ENCODE data around the gene GPC6. TPM values are rescaled to one million over a fixed set of nuclear protein-coding genes. Genes with fewer than 3 reads are reported as not detected.
"Not testable (repeated sequence)": the region's sequence is repeated elsewhere in the genome, so short reads cannot be mapped to it uniquely, and the experiment has no call there.

The GPC6 gene
- total and polyA plus RNA-seq, 9 of the 15 experiments (the other 6 are each of a cell fraction or from before 2014, with no cell fraction given): under 0.01 to 0.20 (median 0.01) TPM; not detected in 4

DNA sequence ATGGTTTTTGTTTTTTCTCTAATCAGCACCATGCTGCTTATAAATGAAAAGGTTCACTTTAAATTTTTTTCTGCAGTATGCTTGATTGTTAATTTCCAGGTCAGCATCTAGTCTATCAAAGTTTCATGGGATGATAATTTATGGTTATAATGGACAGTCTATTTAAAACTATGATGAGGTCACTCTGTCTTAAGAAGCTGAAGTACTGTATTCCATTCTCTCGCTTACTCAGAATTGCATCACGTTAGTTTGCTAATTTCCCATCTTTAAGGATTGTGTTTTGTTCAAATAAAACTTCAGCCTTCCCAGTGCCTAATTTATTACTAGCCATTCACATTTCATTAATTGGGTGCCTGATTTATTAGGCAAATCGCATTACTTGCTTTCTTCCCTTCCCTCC lies 94.3 kb downstream of the GPC6 start:
- no peak overlapping the region for H2AFZ ChIP-seq (ENCODE audit: low read depth, low read length)
- no peaks in the 10 kb centered on the region for H3K9me3 ChIP-seq (replicated peaks; ENCODE audit: control insufficient read depth, insufficient read depth, low read depth, low read length)
- H3K4me3 ChIP-seq: no peak overlapping the region
- H3K9ac ChIP-seq (ENCODE audit: insufficient read depth in 1 of 2, low read depth in 2 of 2, low read length in 2 of 2): no peak overlapping the region
- CTCF ChIA-PET (ENCODE audit: low intra/inter-chr PET ratio): no interaction called here
- POLR2A ChIA-PET: interaction anchor here (1.3 kb wide), 1 partner anchor 18 kb away, joined by 3 read pairs; no protein-coding TSS in a partner anchor
- no peaks in the 10 kb centered on the region for H3K27me3 ChIP-seq (ENCODE audit: control insufficient read depth in 2 of 2, insufficient read depth in 2 of 2, low read length in 2 of 2)
- intact Hi-C loops (cut with micrococcal nuclease) (no loop called here), in situ Hi-C loops (cut with MboI) (no loop called here)
- H3K36me3 ChIP-seq (ENCODE audit: control insufficient read depth, insufficient read depth, low read length): no peaks in the 10 kb centered on the region
- H4K20me1 ChIP-seq (replicated peaks; ENCODE audit: control insufficient read depth, insufficient read depth, low read length): no peaks in the 10 kb centered on the region
- no peaks in the 10 kb centered on the region; a peak in 1 of 5 replicates for H3K4me1 ChIP-seq (replicated peaks in 1 of 2; ENCODE audit: control insufficient read depth in 2 of 2, insufficient read depth in 2 of 2, low read length in 2 of 2)
- H3K4me2 ChIP-seq (ENCODE audit: insufficient read depth, low read length): no peak overlapping the region
- peak; percentile 67 for ATAC-seq
- no peaks in the 10 kb centered on the region for H3K9me1 ChIP-seq (ENCODE audit: control insufficient read depth, insufficient read depth, low read length)
- WGBS (ENCODE audit: insufficient coverage, low coverage, missing lambda C conversion rate): 5% methylated on average over 3 of the region's 3 CpGs
- no peak overlapping the region for H3K27ac ChIP-seq (ENCODE audit: extremely low read depth, low read depth, low read length)
- no peak for FAIRE-seq
- H3K79me2 ChIP-seq (ENCODE audit: control insufficient read depth, insufficient read depth, low read length): no peaks in the 10 kb centered on the region
- TF ChIP-seq STAT5A (IDR thresholded peaks at IDR 0.05; ENCODE audit: borderline replicate concordance, low read length) (0 out of 2 replicates have a peak, but pooled peaks have one; percentile 2), ZNF274 (IDR thresholded peaks at IDR 0.05; ENCODE audit: borderline replicate concordance, low read depth, low read length) (no peak), MCM2 (IDR thresholded peaks at IDR 0.05; ENCODE audit: low read depth) (no peak), CEBPG (CRISPR knock-in tag; IDR thresholded peaks at IDR 0.05) (peak; percentile 36), CEBPG (tag; conservative IDR thresholded peaks at IDR 0.05 in 1 of 2, IDR thresholded peaks at IDR 0.05 in 1 of 2) (no peak), SAFB2 (IDR thresholded peaks at IDR 0.05; ENCODE audit: borderline replicate concordance, low read depth, low read length, severe bottlenecking) (no peak)
- no TSS peak for BruUV-seq (replicated peaks)
- no peak for DNase-seq (ENCODE audit: extremely low read depth in 1 of 4, low spot score in 3 of 4)

- ATAC-seq; H3K9me3 ChIP-seq (replicated peaks; ENCODE audit: control insufficient read depth, insufficient read depth, low read depth, low read length); H3K27me3 ChIP-seq (ENCODE audit: control insufficient read depth in 2 of 2, insufficient read depth in 2 of 2, low read length in 2 of 2); H3K4me2 ChIP-seq (ENCODE audit: insufficient read depth, low read length); BruUV-seq (replicated peaks); DNase-seq (ENCODE audit: extremely low read depth in 1 of 4, low spot score in 3 of 4); H3K4me3 ChIP-seq; H3K36me3 ChIP-seq (ENCODE audit: control insufficient read depth, insufficient read depth, low read length); H2AFZ ChIP-seq (ENCODE audit: low read depth, low read length); H4K20me1 ChIP-seq (replicated peaks; ENCODE audit: control insufficient read depth, insufficient read depth, low read length); H3K9ac ChIP-seq (ENCODE audit: insufficient read depth in 1 of 2, low read depth in 2 of 2, low read length in 2 of 2); CTCF ChIA-PET (ENCODE audit: low intra/inter-chr PET ratio); FAIRE-seq; H3K4me1 ChIP-seq (replicated peaks in 1 of 2; ENCODE audit: control insufficient read depth in 2 of 2, insufficient read depth in 2 of 2, low read length in 2 of 2); H3K27ac ChIP-seq (ENCODE audit: extremely low read depth, low read depth, low read length); H3K9me1 ChIP-seq (ENCODE audit: control insufficient read depth, insufficient read depth, low read length); in situ Hi-C loops (cut with MboI); H3K79me2 ChIP-seq (ENCODE audit: control insufficient read depth, insufficient read depth, low read length): not testable (repeated sequence)
- peak; percentile 67; the same call in 1 of the 2 replicates for TF ChIP-seq IRF2 (CRISPR knock-in tag; IDR thresholded peaks at IDR 0.05)
- POLR2A ChIA-PET: interaction anchor here (3.9 kb wide), 1 partner anchor 12 kb away, joined by 19 read pairs; no protein-coding TSS in a partner anchor
- WGBS (ENCODE audit: insufficient coverage, low coverage, missing lambda C conversion rate): 6% methylated on average over 1 of the region's 1 CpG
- intact Hi-C loops (cut with micrococcal nuclease): loop anchor here (1.0 kb wide), 1 partner anchor 32 kb away; no protein-coding TSS in a partner anchor
These were observed 97.3 kb downstream of the GPC6 start for GRCh38 chr13:93323880-93324279.
